GM10847 (cell line): ENCODE data around the gene NT5DC1.

ENCODE experiments used
- POLR2A ChIP-seq: IDR thresholded peaks from 2 replicates; pipeline ENCODE4 v1.6.1; 2011; ENCODE audit not compliant: insufficient read length; ENCODE audit errors: extremely low read depth

NT5DC1 gene

GRCh38 chr6:116100419-116101301, at the start of gene NT5DC1:
NT5DC1 (plus strand) TSS chr6:116100853; CDS start chr6:116100931, 78 bp downstream.
- TF ChIP-seq POLR2A, result peak; percentile 88

- no peak for TF ChIP-seq POLR2A
Observed at GRCh38 chr6:116051244-116051643, 49.4 kb upstream of the NT5DC1 start.

- TF ChIP-seq POLR2A, result no peak
Observed at GRCh38 chr6:116055513-116055912, 45.1 kb upstream of the NT5DC1 start.

- TF ChIP-seq POLR2A, result no peak
Observed at GRCh38 chr6:116057766-116058165, 42.9 kb upstream of the NT5DC1 start.

GRCh38 chr6:116059713-116060571, 40.7 kb upstream of the NT5DC1 start:
- no peak for TF ChIP-seq POLR2A

- no peak for TF ChIP-seq POLR2A
Observed at GRCh38 chr6:116060572-116061283, 39.9 kb upstream of the NT5DC1 start, which contains the start of gene FRK. FRK (minus strand) TSS chr6:116060891; CDS start chr6:116060311, 580 bp downstream.

GRCh38 chr6:116062496-116062895, 38.2 kb upstream of the NT5DC1 start:
- TF ChIP-seq POLR2A, result no peak

GRCh38 chr6:116064666-116065065, 36.0 kb upstream of the NT5DC1 start:
- TF ChIP-seq POLR2A, result no peak

- TF ChIP-seq POLR2A, result no peak
Observed at GRCh38 chr6:116066789-116067188, 33.9 kb upstream of the NT5DC1 start.

GRCh38 chr6:116070101-116070500, 30.6 kb upstream of the NT5DC1 start:
- no peak for TF ChIP-seq POLR2A

GRCh38 chr6:116070616-116071389, 29.9 kb upstream of the NT5DC1 start:
- no peak for TF ChIP-seq POLR2A

- no peak for TF ChIP-seq POLR2A
Observed at GRCh38 chr6:116072368-116072767, 28.3 kb upstream of the NT5DC1 start.

GRCh38 chr6:116073765-116074440, 26.8 kb upstream of the NT5DC1 start:
- no peak for TF ChIP-seq POLR2A
